UCSD-AML1 (cell line): ENCODE data around the gene TFAM.

Source experiments
- DNase-seq: peaks from one replicate; lab custom pipeline; 2025; ENCODE audit not compliant: unreplicated experiment; lab: John Stamatoyannopoulos, UW

Gene TFAM

GRCh38 chr10:58384999-58385783 is at the start of gene TFAM:
Gene TFAM, plus strand, starts transcription at chr10:58385410. Its CDS starts 138 bp downstream, at chr10:58385548.
- DNase-seq: peak; percentile 97

DNA sequence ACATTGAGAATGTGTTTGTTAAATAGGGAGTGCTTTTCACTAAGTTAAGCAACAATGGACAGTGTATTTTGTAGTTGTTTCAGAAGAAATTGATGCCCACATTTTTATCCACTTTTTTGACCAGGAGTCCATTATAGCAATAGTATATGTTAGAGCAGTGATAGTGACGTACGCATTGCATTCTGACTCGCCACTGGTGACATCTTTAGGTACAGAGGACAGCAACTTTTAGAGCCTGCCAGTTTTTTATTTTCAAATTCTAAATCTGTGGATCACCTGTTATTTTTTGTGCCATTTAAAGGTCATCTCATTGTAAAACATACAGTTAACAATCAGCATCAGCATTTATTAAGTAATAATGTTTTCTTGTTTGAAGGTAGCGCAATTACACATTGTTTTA is 49.0 kb upstream of the TFAM start:
- no peak for DNase-seq

DNA sequence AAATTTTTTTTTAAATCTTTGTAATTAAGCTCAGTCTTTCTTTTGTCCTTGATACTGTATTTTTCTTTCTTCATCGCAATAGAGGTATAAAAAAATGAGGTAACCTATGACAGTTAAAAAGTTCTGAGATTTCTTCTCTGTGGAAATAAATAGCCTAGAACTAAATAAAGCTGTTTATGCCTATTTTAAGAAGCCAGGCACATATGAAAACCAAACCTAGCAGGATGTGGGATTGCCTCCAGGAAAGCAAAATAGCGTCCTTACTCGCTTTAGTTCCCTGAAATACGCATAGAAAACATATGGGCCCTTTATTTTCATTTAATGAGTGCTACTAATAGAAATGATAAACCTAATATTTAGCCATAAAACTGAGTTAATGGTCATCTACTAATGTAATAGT is 43.8 kb upstream of the TFAM start:
- DNase-seq: no peak

DNA sequence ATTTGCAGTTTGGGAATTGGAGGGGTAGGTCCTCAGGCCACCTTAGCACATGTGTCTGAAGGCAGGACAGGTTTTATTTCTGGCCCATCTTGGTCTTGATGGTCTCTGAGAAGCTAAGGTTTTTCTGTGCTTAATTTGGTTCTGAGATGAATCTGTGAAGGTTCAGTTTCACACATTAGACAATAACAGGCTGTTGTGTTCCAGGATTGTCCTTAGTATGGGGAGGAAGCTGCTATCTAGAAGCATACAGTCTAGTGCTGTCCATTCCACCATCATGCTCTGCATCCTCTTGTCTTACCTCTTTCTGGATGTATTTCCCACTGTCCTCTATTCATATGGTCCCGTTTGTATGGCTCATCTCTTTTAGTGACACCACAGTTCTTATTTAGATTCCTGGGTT is 43.3 kb upstream of the TFAM start:
- no peak for DNase-seq

DNA sequence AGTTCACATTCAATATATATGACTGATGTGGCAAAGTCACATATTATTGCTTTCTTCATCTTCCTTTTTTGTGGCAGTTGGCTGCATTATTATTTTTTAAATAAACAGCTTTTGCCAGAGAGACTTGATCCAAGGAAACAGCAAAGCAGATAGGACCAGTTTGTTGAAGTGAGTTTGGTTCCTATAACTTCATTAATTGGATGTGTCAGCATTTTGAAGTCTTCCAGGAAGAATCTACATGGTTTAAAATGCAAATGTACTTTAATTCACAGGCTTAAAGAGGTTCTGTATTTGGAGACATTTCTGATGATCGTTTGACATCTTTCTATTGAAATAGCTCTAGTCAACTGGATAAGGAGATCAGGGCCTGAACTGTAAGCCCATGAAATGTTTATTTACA is 37.2 kb upstream of the TFAM start:
- DNase-seq: no peak

DNA sequence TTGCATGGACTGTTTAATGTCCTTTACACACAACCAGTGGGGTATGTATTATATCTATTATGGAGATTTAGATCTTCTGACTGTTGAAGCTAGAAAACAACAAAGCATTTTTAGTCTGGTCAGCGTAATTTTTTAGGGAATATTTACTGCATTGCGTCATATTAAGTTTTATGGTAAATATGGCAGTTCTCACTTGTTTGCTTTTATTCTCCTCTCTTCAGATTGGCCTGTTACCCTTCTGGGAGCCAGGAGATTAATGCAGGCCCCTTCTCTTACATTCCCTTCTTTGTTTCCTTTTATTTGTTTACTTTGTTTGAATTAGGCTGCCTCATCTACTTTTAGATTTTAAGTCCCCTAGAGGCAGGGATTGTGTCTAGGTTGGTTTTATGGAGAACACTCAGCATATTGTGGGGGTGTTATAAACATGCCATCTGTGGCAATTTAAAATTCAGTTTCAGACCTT is 36.6 kb upstream of the TFAM start:
- no peak for DNase-seq

DNA sequence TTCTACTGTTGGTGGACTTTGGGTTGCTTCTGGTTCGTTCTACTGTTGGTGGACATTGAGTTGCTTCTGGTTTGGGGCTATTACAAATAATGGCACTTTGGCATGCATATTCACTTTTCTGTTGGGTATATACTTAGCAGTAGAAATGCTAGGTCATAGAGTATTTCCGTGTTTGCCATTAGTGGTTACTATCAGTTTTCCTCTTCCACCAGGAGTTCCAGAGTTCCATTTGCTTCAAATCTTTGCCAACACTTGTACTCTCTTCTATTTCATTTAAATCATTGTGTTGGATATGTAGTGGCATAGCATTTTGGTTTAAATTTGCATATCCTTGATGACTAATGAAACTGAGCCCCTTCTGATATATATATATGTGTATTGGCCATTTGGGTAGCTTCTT is 35.2 kb upstream of the TFAM start:
- DNase-seq: no peak

DNA sequence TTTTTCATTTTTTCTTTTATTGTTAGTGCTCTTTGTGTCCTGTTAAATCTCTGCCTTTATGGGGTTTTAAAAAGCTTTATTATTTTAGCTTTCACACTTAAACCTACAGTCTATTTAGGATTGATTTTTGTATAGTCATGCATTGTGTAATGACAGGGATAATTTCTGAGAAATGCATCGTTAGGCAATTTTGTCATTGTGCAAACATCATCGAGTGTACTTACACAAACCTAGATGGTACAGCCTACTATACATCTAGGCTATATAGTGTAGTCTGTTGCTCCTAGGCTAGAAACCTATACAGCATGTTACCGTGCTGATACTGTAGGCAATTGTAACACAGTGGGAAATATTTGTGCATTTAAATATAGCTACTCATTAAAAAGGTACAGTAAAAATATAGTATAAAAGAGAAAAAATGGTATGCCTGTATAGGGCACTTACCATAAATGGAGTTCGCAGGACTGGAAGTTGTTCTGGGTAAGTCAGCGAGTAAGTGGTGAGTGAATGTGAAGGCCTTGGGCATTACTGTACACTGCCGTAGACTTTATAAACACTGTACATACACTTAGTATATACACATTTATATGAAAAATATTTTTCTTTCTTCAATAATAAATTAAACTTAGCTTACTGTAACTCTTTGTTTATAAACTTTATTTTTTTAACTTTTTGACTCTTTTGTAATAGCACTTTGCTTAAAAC is 34.4 kb upstream of the TFAM start:
- no peak for DNase-seq

DNA sequence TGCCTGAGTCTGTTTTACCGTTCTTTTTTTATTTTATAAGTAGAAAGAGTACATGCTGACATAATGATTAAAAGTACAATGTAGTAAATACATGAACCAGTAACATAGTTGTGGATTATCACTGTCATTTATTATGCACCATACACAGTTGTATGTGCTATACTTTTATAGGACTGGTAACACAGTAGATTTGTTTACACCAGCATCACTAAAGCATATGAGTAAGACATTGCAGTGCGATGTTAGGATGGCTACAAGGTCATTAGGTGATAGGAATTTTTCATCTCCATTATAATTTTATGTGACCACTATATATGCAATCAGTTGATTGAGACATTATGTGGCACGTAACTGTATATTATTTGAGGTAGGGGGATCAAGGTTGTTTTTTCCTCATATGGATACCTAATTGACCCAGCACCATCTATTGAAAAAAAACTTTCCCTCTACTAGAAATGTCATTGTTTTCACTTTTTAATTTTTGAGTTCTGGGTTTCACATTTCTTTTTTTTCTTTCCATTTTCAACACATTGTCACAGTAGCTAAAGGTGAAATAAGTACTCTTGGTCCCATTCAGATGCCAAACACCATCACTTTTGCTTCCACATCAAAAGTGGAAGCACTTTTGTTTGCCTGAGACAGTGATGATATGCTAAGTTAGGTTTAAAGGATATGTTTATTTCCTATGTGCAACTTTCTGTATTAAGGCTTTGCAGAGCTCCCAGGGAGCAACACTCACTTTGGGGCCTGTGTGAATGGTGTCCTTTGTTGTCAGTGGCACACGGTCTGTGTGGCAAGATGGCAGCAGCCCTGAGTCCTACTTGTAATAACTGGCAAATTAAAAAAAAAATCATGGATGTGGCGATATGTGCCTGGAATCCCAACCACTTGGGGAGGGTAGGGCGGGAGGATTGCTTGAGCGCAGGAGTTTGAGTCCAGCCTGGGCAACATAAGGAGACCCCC is 33.3 kb upstream of the TFAM start:
- no peak for DNase-seq

DNA sequence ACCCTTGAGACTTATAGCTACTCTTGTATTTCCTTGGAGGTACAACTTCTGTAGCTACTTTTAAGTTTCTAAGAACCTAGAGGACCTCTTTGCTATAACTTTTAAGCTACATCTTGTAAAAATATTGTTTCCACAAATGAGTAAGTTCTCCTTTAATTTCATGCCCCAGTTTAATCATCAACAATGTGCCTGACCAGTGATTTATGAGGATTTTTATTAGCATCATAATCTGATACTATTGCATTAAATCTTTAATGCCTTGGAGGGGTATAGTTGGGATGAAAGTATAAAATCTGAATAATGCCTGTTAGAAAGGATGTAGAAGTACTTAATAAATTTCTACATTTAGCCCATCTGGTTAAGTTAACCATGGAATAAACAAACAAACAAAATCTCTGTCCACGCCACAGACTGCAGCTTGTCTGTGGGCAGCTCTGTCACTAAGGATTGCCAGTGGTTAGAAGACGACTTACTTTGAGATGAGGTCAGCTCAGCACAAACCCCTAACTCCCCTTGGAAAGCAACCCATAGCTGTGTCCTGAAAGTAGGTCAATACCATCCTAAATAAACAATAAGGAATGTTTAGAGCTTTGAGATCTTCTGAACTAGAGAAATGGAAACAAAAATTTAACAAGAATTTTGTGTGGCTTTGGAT is 32.1 kb upstream of the TFAM start:
- no peak for DNase-seq

DNA sequence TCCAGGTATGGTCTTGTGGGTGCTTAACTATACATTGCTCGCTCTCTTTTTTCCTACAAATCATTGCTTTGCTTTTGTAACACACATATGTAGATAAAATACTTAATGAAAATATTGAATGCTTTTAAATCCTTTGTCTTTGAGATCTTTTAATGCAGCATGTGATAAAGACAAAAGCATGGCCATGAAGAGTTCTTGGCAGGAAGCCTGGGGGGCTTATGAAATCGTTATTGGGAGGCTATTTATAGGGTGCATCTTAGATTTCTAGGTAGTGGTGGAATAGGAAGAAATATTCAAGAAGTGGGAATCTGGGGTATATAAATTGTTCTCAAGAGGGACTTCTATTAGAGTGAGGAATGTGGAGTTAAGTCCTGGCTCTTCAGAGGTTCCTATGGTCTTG is 28.5 kb upstream of the TFAM start:
- no peak for DNase-seq

DNA sequence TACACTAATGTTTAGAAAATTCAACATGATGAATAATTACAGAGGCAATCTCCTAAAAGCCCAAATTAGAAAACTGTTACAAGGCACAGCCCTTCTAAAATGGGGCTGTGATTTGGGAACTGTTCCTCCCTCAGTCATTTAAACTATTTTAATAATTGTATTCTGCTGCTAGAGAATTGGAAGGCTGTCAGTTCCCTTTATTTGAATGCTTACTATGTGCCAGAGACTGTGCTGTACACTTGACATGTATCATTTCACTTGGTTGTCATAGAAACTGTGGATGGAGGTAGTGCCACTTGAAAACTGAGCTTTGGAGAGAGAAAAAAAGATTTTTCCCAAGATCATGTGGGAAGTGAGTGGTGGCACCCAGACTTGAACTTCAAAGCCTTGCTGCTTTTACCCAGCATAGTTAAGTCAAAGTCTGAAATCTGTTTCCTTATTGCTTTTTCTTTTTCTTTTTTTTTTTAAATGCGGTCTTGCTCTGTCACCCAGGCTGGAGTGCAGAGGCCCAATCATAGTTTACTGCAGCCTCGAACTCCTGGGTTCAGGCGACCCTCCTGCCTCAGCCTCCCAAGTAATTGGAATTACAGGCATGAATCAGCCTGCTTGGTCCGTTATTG is 26.8 kb upstream of the TFAM start:
- DNase-seq: no peak

DNA sequence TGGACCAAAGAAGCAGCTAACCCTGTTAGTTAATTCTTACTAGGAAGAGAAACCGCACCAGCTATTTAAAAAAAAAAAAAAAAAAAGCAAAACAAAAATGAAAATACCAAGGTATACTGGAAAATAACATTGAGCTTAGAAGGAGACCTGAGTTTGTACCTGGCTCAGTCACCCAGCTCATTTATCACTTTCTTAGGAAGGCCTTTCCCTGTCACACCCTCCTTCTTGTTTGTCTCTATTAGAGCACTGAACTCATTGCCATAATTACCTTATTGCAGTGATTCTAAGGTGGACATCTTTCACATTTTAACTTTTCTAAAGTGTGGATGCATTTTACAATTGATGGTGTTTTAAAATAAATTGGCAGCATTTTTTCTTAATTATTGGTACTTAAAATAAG is 26.3 kb upstream of the TFAM start:
- no peak for DNase-seq

GRCh38 chr10:58359541-58359940 is 25.7 kb upstream of the TFAM start:
- DNase-seq: no peak

DNA sequence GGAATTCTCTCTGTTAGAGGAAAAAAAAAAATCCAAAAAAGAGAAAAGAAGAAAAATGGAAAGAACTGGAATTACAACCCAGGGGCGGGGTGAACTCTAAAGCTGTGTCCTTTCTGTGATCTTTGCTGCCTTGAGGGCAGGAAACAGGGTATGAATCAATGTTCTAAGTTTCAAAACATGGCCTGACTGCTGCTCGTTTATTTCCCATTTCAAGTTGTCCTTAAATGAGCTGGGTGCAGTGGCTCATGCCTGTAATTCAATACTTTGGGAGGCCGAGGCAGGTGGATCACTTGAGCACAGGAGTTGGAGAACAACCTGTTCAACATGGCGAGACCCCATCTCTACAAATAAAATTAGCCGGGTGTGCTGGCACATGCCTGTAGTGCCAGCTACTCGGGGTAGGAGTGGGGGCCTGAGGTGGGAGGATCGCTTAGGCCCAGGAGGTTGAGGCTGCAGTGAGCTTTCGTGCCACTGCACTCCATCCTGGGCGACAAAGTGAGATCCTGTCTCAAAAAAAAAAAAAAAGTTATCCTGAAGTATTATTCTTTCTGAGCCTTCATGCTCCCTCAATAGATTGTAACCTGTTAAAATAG is 24.7 kb upstream of the TFAM start:
- DNase-seq: no peak

DNA sequence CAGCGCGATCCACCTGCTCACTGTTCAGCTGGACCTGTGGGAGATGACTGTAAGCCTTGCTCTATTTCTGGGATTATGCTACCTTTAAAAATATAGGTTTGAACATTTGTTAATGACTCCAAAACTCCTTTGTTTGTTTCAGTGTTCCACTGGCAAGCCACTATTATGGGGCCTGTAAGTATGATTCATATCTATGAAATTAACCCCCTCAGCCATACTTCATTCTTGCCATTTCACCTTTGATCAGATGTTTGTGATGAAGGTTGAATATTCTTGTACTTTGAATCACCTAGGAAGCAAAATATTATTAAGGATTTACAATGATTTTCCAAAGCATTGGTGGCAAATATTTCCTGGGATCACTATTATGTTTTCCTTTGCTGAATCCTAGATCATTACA is 23.9 kb upstream of the TFAM start:
- no peak for DNase-seq

GRCh38 chr10:58362027-58362789 is 23.0 kb upstream of the TFAM start:
- DNase-seq: no peak

DNA sequence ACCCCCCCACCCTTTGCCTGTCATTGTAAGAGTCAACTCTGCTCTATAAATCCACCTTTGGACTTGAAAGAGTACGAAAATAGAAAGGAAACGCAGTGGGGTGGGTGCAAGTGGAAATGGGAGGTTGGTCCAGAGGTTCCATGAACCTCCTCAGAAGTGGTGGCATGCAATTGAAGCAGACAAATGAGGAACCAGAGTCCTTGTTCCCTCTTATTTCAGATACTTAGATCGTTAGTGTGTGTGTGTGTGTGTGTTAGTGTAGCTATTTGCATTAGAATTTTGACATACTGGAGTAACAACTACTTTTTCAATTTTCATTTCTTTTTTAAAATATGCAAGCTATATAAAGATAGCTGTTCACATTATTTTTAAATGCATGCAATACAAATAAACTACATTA is 18.1 kb upstream of the TFAM start:
- DNase-seq: no peak

DNA sequence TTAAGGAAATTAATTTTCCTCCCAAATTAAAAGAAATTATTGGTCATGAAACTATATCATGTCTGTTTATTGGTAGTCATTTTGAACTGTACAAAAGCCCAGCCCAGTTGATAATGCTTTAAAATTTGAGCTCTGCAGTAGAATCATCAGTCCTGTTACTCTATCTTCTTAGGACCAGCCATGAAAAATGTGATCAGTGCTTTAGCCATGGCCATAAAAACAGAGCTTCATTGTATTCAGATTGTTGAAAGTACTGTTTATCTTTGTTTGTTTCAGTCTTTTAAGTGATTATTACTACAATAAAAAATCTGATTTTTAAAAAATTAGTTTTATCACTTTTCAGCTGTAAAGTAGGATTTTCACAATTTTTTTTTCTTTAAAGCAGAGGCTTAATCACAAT is 13.7 kb upstream of the TFAM start:
- DNase-seq: no peak
